GM18505 (cell line): ENCODE results near the gene DEPDC4.
"Not testable (repeated sequence)": the region's sequence is repeated elsewhere in the genome, so short reads cannot be mapped to it uniquely, and the experiment has no call there.

Experiments used
- ATAC-seq: cut with Tn5 transposase; IDR thresholded peaks from one replicate; pipeline ENCODE4 v1.9.1; 2021; ENCODE audit not compliant: unreplicated experiment
- POLR2A ChIP-seq: IDR thresholded peaks from 4 replicates; pipeline ENCODE4 v1.6.1; 2011; ENCODE audit warnings: borderline replicate concordance; ENCODE audit not compliant: insufficient read depth, insufficient read length; ENCODE audit errors: extremely low read depth

Gene DEPDC4

DNA sequence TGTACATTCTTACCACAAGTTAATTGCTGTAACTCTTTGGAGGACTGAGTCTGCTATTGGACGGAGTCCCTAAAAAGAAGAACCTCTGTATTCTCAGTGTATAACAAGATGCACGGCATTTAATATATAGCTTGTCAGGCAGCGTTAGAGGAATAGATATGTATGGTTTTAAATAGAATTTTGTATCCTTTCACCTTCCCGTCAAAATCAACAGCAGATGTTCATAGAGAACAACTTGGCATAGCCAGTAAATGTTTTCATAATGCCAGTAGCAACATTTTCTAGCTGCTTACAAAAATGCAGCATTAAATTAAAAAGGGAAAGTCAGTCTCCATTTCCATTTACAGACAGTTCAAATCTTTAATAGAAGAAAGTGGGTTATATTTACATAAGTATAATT lies 6.9 kb upstream of the DEPDC4 start:
- TF ChIP-seq POLR2A = no peak

GRCh38 chr12:100268835-100269564 lies 2.1 kb upstream of the DEPDC4 start:
- no peak for ATAC-seq
- no peak for TF ChIP-seq POLR2A

More for the DNA sequence above, 6.9 kb upstream of the DEPDC4 start:
- no peak for ATAC-seq

DNA sequence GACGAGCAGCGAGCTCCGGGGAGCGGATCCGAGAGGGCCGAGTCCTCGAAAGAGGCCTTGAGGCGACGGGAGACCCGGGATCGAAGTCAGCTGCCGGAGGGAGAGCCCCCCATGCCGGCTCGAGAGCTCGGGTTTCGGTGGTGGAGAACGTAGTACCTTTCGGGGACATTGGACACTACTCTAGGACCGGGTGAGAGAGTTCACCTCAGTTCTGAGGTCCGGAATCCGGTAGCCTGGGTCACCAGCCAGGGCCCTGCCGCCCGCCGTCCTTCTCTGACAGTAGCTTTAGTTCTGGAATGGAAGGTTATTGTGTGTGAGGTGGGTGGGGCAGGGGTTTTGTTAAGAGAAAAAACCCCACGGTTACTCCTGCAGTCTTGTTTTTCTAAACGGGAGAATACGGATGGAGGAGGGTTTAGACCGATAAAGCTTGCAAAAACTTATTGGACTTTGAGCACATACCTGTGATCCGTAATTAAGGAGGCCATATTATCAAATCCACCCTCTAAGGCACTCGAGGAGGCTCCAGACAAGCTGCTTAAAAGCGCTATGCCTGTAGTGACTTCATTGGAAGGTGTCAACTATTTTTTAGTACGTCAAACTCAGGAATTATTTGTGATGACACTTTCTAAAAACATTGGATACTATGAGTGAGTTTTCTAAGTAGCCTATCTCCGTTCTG lies 863 bp upstream of the DEPDC4 start:
- TF ChIP-seq POLR2A = no peak
- ATAC-seq = peak; percentile 7

DNA sequence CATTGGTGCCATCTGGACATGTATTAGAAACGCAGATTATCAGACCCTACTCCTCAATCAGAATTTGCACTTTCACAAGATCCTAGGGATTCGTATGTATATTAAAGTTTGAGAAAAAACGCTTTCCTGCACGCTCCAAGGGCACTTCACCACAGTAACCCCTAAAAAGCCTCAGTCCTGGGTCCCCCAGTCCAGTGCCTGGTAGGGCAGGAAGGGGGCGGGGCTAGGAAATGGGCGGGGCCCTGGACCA lies 369 bp downstream of the DEPDC4 start:
- TF ChIP-seq POLR2A = no peak
- ATAC-seq = peak; percentile 82

GRCh38 chr12:100265732-100266584 lies 921 bp downstream of the DEPDC4 start:
- no peak for ATAC-seq
- no peak for TF ChIP-seq POLR2A

GRCh38 chr12:100265107-100265506 lies 1.8 kb downstream of the DEPDC4 start:
- ATAC-seq = not testable (repeated sequence)

DNA sequence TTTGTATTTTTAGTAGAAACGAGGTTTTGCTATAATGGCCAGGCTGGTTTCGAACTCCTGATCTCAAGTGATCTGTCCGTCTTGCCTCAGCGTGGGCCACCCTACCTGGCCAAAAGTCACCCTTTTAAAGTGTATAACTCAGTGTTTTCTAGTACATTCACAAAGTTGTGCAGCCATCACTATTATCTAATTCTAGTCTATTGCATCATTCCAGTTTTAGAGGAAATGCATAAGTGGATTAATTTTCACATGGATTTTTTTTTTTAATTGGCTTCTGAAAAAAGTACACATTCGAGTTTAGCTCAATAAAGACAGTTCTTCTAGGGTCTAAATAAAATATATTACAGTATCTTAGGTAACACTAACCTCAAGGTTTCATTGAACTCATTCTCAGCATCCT lies 3.7 kb downstream of the DEPDC4 start:
- ATAC-seq = no peak
- TF ChIP-seq POLR2A = no peak

GRCh38 chr12:100258127-100258526 lies 8.8 kb downstream of the DEPDC4 start:
- TF ChIP-seq POLR2A = no peak
- ATAC-seq = no peak

DNA sequence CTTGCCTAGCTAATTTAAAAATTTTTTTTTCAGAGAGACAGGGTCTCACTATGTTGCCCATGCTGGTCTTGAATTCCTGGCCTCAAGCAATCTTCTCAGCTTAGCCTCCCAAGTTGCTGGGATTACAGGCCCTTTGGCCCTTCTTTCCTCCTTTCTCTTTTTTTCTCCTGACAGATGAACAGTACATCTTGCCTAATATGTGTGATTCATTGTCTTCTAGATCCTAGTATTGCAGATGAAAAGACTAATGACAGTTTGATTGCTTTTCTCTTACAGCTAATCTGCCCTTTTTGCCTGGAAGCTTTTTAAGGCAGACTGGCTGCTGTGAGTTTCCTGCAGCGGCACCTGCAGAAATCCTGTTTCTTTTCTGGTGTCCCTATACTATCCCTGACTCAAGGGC lies 12.0 kb downstream of the DEPDC4 start:
- ATAC-seq = no peak
- TF ChIP-seq POLR2A = no peak

GRCh38 chr12:100253437-100253836 lies 13.4 kb downstream of the DEPDC4 start:
- ATAC-seq = no peak
- TF ChIP-seq POLR2A = no peak

GRCh38 chr12:100251917-100252316 lies 15.0 kb downstream of the DEPDC4 start:
- no peak for ATAC-seq
- no peak for TF ChIP-seq POLR2A

DNA sequence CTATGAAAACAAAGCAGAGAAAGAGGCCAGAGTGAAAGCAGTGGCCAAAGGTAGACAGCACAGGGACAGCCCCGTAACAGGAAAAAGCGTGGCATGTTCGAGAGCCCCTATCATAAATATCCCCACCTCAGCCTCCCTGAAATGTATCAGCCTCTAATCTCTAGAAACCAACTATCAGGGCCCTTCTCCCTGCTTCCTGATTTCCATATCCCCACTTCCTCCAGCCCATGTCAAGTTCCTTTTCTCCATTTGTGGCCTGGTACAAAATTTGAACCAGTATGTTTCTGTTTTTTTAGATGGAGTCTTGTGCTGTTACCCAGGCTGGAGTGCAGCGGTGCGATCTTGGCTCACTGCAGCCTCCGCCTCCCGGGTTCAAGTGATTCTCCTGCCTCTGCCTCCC lies 16.9 kb downstream of the DEPDC4 start:
- no peak for ATAC-seq
- TF ChIP-seq POLR2A = no peak

DNA sequence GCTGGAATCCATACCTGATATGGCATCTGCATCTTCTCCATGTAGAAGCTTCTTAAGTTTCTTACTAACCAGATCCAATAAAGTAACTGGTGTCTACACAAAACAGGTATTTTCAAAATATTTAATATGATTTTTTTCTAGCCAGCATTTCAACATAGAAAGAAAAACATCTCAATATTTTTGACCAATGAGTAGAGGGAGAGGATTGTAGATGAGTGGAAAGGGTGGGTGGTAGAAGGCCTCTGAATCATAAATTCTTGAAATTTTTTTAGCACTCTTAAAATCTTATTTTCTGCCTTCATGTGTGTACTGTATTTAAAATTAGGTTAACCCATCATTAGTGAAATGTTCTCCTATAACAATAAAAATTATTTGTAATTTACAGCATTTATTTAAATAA lies 18.0 kb downstream of the DEPDC4 start:
- ATAC-seq = no peak
- TF ChIP-seq POLR2A = no peak

- no peak for ATAC-seq
- TF ChIP-seq POLR2A = no peak
Observed at GRCh38 chr12:100247765-100248164, 19.1 kb downstream of the DEPDC4 start.
